GM19463 (cell line): ENCODE measurements around the gene RHPN2.
"Not testable (repeated sequence)": the region's sequence is repeated elsewhere in the genome, so short reads cannot be mapped to it uniquely, and the experiment has no call there.

Source experiments
- ATAC-seq: cut with Tn5 transposase; IDR thresholded peaks from one replicate; pipeline ENCODE4 v1.9.1; 2021; ENCODE audit warnings: mild to moderate bottlenecking, moderate library complexity; ENCODE audit not compliant: unreplicated experiment

The RHPN2 gene

DNA sequence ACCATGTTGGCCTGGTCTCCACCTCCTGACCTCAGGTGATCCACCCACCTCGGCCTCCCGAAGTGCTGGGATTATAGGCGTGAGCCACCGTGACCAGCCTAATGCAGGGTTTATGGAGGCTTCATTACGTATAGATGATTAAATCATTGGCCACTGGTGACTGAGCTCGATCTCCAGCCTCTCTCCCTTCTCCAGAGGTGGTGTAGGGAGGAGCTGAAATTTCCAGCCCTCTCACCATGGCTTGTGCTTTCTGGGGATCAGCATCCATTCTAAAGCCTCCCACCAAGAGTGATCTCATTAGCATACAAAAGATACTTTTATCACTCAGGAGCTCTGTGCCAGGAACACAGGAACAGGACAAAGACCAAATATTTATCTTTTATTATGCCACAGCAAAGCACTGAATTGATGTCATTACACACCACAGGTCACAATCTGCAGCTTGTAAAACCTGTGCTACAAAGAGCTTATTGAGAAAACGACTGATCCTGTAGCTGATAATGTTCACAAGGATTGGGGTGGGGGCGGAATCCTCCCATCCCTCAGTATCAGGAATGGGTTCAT lies 32.4 kb downstream of the RHPN2 start:
- ATAC-seq = no peak

- ATAC-seq = no peak
Observed at GRCh38 chr19:33029746-33030303, 34.9 kb downstream of the RHPN2 start.

DNA sequence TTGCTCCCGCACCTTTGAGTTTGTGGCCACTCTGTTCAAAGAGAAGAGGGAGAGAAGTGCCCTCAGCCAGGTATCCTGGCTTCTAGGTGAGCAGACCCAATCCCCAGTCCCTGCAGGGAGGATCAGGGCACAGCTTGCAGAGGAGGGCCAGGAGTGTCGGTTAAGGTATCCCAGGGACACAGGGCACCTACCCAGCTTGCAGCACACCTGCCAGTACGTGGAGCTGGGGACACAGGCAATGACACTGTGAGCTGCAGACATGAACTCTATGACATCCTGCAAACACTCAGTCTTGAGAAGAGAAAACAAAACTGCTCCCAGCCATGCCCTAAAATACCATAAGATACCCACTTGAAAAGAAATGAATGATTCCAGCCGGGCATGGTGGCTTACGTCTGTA lies 38.1 kb downstream of the RHPN2 start:
- not testable (repeated sequence) for ATAC-seq

DNA sequence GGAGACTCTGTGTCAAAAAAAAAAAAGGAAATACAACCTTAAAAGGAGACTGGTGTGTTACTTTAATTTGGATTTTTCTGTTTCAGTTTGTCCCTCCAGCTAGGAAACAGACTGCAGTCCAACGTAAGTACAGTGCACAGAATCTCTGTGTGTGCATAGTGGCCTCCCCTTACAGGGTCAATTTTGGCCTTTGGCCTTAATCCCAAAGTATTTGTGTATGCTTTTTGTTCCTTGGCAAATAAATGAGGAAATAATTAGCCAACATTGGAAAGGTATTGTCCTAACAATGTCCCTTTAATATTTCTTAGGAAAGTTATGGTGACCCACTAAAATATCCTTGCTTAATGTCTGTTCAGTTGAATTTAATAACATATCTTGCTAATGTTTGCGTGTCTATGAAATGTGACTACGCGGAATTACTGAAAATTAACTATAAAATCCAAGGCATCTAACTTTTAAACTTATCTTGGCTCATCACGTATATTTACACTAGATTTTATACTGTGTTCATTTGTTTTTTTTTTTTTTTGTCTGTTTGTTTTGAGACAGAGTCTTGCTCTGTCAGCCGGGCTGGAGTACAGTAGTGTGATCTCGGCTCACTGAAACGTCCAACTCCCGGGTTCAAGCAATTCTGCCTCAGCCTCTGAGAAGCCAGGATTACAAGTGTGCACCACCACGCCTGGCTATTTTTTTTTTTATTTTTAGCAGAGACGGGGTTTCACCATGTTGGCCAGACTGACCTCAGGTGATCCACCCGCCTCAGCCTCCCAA lies 39.0 kb downstream of the RHPN2 start:
- not testable (repeated sequence) for ATAC-seq

DNA sequence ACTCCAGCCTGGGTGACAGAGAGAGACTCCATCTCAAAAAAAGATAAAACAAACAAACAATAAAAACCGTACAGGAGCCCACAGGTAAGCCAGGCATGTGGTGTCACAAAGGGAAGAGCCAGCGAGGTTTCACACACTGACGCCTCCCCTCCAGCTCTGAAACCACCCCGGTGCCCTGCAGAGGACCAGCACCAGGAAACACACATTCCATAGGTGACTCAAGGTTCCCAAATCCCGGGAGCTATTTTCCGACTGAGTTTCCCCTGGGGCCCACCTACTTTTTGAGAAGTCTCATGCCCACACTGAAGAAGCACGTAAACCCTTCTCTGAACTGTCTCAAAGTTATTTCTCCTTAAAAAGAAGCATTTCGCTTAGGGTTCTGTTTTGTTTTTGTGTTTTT lies 40.3 kb downstream of the RHPN2 start:
- ATAC-seq = no peak

- no peak for ATAC-seq
Observed at GRCh38 chr19:33022472-33023116, 42.1 kb downstream of the RHPN2 start.

DNA sequence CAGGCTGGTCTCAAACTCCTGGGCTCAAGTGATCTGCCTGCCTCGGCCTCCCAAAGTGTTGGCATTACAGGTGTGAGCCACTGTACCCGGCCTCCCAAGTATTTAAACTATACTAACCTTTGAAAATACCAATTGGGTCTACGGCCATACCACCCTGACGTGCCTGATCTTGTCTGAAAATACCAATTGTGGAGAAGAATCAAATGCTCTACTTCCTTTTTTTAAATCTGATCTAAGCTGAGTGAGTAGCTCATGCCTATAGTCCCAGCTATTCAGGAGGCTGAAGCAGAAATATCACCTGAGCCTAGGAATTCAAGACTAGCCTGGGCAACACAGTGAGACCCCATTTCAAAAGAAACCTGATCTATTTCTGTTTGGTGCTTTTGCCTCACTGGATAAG lies 53.8 kb downstream of the RHPN2 start:
- not testable (repeated sequence) for ATAC-seq

DNA sequence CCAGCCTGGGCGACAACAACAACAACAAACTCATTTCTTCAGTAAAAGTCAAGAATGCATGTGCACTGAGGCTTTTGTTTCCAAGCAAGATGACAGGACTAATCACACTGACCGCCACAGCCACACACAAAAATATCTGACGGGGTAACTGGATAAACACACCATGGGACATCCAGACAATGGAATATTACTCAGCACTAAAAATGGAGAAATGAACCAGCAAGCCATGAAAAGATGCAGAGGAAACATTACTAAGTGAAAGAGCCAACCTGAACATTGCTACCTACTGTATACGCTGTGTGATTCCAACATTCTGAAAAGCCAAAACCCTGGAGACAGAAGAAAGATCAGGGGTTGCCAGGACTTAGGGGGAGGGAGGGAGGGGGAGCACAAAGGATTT lies 56.0 kb downstream of the RHPN2 start:
- no peak for ATAC-seq

DNA sequence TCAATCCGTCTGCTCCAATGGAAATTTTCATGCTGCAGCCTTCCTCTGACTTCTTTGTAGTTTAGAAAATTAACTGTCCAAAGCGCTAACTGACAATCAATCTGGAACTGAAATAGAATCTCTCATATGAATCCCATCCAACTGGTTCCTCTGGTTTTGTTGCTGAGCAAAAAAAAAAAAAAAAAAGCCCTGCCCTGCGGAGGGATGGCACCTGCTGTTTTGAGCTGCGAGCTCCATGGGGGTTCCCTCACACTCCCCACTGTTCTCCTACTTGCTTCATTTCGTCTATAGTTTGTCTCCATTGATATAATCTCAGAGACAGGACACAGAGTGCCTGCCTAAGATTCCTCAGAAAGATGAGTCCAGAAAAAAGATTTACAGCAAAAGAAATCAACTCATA lies 59.2 kb downstream of the RHPN2 start:
- ATAC-seq = no peak

- not testable (repeated sequence) for ATAC-seq
Observed at GRCh38 chr19:33003424-33004024, 61.2 kb downstream of the RHPN2 start.

- ATAC-seq = not testable (repeated sequence)
Observed at GRCh38 chr19:33002126-33002865, 62.4 kb downstream of the RHPN2 start.

DNA sequence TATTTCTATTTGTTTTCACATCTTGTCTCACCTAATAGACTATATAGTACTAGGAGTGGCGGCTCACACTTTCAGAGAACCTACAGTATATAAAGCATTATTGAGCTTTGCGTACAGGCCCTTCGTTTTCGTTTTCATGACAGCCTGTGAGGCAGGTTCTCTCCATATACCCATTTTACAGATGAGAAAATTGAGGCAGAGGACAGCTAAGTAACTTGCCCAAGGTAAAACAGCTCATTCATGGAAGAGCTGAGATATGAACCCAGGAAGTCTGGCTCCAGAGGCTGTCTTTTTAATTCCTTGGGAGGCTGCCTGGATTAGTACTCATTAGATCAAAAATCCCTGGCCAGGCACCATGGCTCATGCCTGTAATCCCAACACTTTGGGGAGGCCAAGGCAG lies 63.8 kb downstream of the RHPN2 start:
- ATAC-seq = no peak

DNA sequence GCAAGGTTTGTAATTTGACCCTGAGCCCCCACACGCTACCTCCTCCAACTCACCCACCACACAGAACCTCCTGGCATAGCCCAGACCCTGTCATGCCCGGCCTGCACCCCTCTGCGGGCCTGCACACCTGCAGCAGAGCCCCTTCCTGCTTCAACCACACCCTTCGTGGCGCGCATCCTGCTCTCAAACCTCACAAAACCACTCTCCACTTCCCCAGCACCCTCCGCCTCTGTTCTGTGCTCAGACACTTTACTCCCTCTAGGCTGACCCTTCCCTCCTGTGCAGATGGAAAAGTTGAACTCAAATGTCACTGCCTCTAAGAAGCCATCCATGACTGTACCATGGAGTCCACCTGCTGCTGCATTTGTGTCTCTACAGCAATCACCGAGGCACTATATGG lies 64.2 kb downstream of the RHPN2 start:
- ATAC-seq = no peak

- ATAC-seq = no peak
Observed at GRCh38 chr19:32998722-32999121, 66.0 kb downstream of the RHPN2 start.

DNA sequence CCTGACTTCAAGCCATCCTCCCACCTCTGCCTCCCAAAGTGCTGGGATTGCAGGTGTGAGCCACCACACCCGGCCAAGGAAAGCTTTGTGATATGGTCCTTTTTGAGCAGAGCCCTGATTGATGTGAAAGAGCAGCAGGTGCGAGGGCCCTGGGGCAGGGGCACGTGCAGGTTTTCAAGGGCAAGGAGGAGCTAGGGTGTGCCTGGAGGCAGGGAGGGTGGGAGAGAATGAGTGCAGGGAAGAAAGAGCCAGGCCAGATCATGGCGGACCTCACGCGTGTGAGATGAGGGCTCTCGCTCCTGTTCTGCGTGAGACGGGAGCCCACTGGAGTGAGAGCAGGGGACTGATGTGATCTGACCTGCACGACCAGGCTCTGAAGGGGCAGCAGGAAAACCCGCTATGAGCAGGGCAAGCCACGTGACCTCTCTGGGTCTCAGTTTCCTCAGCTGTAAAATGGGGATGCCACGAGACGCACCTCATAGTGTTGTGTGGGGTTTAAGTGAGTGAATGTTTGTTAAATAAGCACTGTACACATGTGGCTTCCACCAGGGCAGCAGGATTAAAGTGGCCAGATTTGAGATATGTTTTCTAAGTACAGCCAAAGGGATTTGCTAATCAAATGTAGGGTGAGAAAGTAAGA lies 66.9 kb downstream of the RHPN2 start:
- no peak for ATAC-seq

DNA sequence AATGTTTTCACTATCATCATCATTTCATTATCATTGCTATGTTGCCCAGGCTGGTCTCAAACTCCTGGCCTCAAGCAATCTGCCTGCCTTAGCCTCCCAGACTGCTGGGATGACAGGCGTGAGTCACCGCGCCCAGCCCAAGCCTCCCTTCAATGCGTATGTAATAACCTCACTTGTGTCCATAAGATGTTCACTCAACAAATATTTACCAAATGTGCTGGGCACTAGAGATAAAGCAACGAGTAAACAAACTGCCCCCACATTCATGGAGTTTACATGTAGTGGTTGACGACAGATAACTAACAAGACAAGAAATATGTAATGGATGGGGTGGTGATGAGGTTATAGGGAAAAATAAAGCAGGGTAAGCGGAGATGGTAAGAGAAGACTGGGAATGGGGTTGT lies 67.6 kb downstream of the RHPN2 start:
- not testable (repeated sequence) for ATAC-seq

DNA sequence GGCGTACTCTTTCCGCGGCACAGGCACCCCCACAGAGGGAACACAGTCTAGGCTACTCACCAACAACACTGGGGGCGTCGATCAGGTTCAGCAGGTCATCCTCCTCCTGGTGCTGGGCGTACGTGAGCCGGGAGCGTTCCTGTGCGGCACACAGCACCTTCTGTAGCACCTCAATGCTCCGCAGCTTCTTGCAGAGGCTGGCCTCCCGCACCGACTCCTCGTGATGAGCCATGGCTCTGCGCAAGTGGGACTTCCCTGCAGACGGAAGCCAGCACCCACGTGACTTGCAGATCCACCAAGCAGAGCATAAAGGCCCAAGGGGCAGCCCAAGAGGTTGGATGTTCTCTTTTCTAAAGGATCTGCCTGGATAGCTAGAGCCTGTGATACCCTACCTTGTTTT lies 68.7 kb downstream of the RHPN2 start:
- not testable (repeated sequence) for ATAC-seq

- no peak for ATAC-seq
Observed at GRCh38 chr19:32988724-32989123, 76.0 kb downstream of the RHPN2 start.

DNA sequence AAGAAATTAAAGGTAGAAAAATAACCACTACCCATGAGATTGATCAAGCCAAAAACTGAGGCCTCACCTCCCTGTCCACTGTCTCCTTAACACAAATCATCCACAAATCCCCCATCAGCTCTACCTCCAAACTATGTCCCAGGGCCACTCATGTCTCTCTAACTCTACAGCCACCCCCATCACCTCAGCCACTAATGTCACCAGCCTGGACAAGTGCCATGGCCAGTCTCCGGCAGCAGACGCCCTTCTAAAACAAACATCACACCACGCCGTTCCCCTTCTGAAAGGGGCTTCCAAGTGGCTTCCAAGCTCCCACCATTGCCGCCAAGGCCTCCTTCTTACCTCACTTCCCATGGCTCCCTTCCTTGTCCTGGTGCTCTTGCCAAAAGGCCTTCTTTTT lies 76.4 kb downstream of the RHPN2 start:
- ATAC-seq = not testable (repeated sequence)

GRCh38 chr19:32982488-32982887 lies 82.2 kb downstream of the RHPN2 start:
- ATAC-seq = not testable (repeated sequence)
